ENCODE measurements around the gene ATF2.

DNA sequence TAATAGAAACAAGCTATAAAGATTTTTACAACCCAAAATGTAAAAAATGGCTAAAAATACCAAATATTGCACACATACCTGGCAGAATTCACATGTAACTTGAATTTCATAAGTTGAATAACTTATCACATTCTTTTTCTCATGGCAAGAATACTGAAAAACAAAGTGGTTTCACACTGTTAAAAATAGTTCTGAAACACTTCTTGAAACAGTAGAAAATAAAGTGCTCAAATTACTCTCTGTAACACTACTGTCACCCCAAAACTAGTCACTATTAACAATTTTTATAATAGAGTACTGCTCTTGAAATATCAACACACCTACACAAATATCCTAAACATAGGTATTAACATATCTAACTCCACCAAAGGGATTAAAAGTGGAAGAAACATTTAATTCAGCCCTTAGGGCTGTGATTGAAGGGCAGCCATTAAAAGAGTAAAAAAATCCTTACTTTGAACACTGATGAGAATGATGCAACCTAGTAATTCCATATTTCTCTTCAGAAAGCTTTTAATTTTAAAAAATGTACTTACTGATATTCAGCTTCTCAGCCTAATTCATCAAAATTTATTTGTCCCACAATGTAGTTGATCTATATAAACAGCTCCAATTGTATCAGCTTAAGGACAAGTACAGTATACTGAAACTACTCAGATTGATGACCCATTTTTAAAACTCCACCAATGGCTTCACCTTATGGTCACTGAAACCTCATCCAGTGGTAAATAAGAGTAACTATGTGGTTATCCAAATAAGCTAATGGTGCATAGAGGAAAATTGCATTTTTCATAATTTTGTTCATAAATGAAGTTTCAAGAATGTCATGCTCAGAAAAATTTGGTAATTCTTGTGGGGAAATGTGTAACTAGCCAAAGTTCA lies 31.4 kb downstream of the ATF2 start:
- TF ChIP-seq ZBTB7A (CRISPR knock-in tag; IDR thresholded peaks at IDR 0.05) (no peak), FOXM1 (CRISPR knock-in tag; IDR thresholded peaks at IDR 0.05) (no peak)

All from HepG2 (cell line).